Neural cell (in vitro differentiated cells): ENCODE data around the gene MLLT10.

Source experiments
- CTCF ChIP-seq: fragments of 450-650 bp; IDR thresholded peaks from 2 replicates; pipeline ENCODE4 v1.5.1; 2014; ENCODE audit warnings: antibody characterized with exemption, mild to moderate bottlenecking, moderate library complexity; ENCODE audit not compliant: poor library complexity, severe bottlenecking
- REST ChIP-seq: IDR thresholded peaks from 2 replicates; pipeline ENCODE4 v1.6.1; 2012; ENCODE audit warnings: borderline replicate concordance

DNA sequence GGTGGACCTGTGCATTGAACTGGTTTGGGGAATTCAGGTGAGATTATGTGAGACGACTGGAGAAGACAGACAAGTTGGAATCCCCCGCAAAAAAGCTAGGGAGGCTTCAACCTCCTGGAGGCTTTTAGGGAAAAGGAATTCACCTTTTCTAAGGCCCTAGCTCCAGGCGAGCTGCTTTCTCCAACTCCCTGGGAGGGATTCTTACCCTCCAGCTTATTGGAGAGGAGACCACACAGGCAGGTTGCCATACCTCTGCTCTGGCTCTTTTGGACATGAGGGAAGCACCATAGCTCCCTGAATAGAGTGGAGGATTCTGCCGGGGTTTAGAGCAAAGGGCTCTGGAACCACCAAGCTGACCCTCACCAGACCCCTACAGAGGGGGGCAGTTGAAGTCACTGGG, 213.8 kb downstream of the MLLT10 start:
- TF ChIP-seq CTCF (no peak), REST (no peak)
